ENCODE measurements around the gene ZNF423.
"Not testable (repeated sequence)": the region's sequence is repeated elsewhere in the genome, so short reads cannot be mapped to it uniquely, and the experiment has no call there.

Gene ZNF423

DNA sequence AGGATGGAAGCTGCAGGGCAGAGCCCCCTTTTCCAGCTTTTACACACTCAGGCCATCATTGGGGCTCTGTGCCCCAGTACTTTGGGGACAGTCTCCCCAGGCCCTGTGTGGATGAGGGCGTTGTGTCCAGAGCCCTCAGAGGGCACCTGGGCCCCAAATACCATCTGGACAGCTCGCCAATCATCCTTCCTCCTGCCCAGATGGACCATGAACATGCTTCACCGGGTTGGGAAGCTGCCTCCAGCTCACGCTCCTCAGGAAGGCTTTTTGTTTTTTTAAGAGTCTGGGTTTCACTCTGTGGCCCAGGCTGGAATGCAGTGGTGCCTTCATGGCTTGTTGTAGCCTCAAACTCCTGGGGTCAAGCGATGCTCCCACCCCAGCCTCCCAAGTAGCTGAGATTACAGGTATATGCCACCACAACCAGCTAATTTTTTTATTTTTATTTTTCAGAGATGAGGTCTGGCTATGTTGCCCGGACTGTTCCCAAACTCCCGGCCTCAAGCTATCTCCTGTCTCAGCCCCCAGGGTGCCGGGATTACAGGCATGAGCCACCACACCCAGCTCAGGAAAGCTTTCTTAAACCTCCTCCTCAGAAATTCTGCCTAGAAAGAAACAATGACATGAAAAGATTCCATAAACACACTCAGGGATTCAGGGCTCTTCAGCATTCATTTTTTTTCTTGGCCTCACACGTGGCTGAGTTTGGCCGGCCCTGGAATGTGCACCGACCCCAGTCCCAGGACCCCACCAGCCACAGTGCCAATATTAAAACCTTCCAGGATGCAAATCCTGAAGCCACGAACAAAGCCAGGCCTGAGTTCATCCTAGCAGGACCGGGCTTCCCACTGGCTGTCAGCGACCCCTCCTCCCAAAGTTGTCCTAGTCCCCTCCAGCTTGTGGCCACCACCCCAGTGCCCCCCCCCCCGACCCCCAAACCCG is 27.4 kb upstream of the ZNF423 start:
- peaks cover 8% of the 10 kb centered on the region for H3K4me1 ChIP-seq (ENCODE audit: control insufficient read depth, insufficient read depth, low read depth, low read length)
- WGBS, result 71% methylated on average over 15 of the region's 16 CpGs
- H3K27me3 ChIP-seq (ENCODE audit: control insufficient read depth in 1 of 2, insufficient read depth in 1 of 2, low read length in 2 of 2), result peaks cover 12 to 67% of the 10 kb centered on the region in 2 experiments
- no peak overlapping the region for H4K91ac ChIP-seq (ENCODE audit: low read length)
- H2AK5ac ChIP-seq (ENCODE audit: low read length, severe bottlenecking), result no peak overlapping the region
- no peak overlapping the region for H3K4me2 ChIP-seq (ENCODE audit: low read length, poor library complexity, severe bottlenecking)
- no peak overlapping the region for H3K14ac ChIP-seq (ENCODE audit: low read length in 2 of 2)
- H2BK12ac ChIP-seq (ENCODE audit: low read length in 2 of 2), result no peak overlapping the region
- H3K18ac ChIP-seq (ENCODE audit: low read depth in 1 of 2, low read length in 2 of 2), result no peak overlapping the region
- no peak overlapping the region for H3K27ac ChIP-seq (ENCODE audit: low read length, poor library complexity, severe bottlenecking)
- no peaks in the 10 kb centered on the region for H3K79me1 ChIP-seq (replicated peaks; ENCODE audit: low read length, poor library complexity, severe bottlenecking)
- H2BK15ac ChIP-seq (ENCODE audit: low read depth, poor library complexity, severe bottlenecking), result no peak overlapping the region
- DNase-seq, result no peak
- H2AFZ ChIP-seq (ENCODE audit: low read depth, low read length), result no peak overlapping the region
- no peak overlapping the region for H2BK120ac ChIP-seq (ENCODE audit: low read depth, low read length)
- H3K4ac ChIP-seq (ENCODE audit: low read depth in 1 of 2, low read length in 2 of 2), result no peak overlapping the region
- H4K8ac ChIP-seq (ENCODE audit: low read length), result no peak overlapping the region
- no peaks in the 10 kb centered on the region for H3K36me3 ChIP-seq (ENCODE audit: control insufficient read depth in 1 of 2, insufficient read depth in 2 of 2, low read depth in 1 of 2, low read length in 2 of 2)
- H3K9me3 ChIP-seq (ENCODE audit: control insufficient read depth, low read length), result no peaks in the 10 kb centered on the region
- H2BK5ac ChIP-seq (ENCODE audit: low read depth, low read length, poor library complexity, severe bottlenecking), result no peak overlapping the region
- no peak overlapping the region for H3K23ac ChIP-seq (ENCODE audit: low read length in 2 of 2)
- H3K4me3 ChIP-seq (ENCODE audit: insufficient read depth in 1 of 2, low read depth in 1 of 2, low read length in 2 of 2), result no peak overlapping the region
- H3K9ac ChIP-seq (ENCODE audit: low read length), result no peak overlapping the region

DNA sequence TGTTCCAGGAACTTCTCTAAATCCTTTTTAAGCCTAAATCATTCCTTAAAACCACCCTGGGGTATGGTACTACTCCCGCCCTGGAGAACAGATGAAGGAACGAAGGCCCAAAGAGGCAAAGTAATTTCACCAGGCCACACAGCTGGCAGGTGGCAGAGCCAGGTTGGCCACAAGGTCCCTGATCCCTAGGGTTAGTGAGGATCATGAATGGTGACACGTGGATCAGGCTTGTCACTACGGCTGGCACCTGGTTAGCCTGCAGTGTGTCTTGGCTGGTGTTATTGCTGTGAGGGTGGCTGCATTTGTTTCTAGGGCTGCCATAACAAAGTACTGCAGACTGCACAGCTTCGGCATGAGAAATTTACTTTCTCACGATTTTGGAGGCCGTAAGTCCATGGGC is 26.0 kb upstream of the ZNF423 start:
- H3K36me3 ChIP-seq (ENCODE audit: control insufficient read depth in 1 of 2, insufficient read depth in 2 of 2, low read depth in 1 of 2, low read length in 2 of 2), result no peaks in the 10 kb centered on the region
- no peak overlapping the region for H2BK120ac ChIP-seq (ENCODE audit: low read depth, low read length)
- H3K4me1 ChIP-seq (ENCODE audit: control insufficient read depth, insufficient read depth, low read depth, low read length), result peaks cover 13% of the 10 kb centered on the region
- peaks cover 12 to 68% of the 10 kb centered on the region in 2 experiments for H3K27me3 ChIP-seq (ENCODE audit: control insufficient read depth in 1 of 2, insufficient read depth in 1 of 2, low read length in 2 of 2)
- no peaks in the 10 kb centered on the region for H3K79me1 ChIP-seq (replicated peaks; ENCODE audit: low read length, poor library complexity, severe bottlenecking)
- no peak overlapping the region for H3K4ac ChIP-seq (ENCODE audit: low read depth in 1 of 2, low read length in 2 of 2)
- no peak overlapping the region for H3K4me2 ChIP-seq (ENCODE audit: low read length, poor library complexity, severe bottlenecking)
- H2BK15ac ChIP-seq (ENCODE audit: low read depth, poor library complexity, severe bottlenecking), result no peak overlapping the region
- no peak overlapping the region for H4K8ac ChIP-seq (ENCODE audit: low read length)
- no peak overlapping the region for H3K18ac ChIP-seq (ENCODE audit: low read depth in 1 of 2, low read length in 2 of 2)
- H2AK5ac ChIP-seq (ENCODE audit: low read length, severe bottlenecking), result no peak overlapping the region
- no peaks in the 10 kb centered on the region for H3K9me3 ChIP-seq (ENCODE audit: control insufficient read depth, low read length)
- H2BK12ac ChIP-seq (ENCODE audit: low read length in 2 of 2), result no peak overlapping the region
- H3K23ac ChIP-seq (ENCODE audit: low read length in 2 of 2), result no peak overlapping the region
- H4K91ac ChIP-seq (ENCODE audit: low read length), result no peak overlapping the region
- H3K4me3 ChIP-seq (ENCODE audit: insufficient read depth in 1 of 2, low read depth in 1 of 2, low read length in 2 of 2), result no peak overlapping the region
- no peak for DNase-seq
- no peak overlapping the region for H3K9ac ChIP-seq (ENCODE audit: low read length)
- no peak overlapping the region for H2AFZ ChIP-seq (ENCODE audit: low read depth, low read length)
- no peak overlapping the region for H2BK5ac ChIP-seq (ENCODE audit: low read depth, low read length, poor library complexity, severe bottlenecking)
- H3K27ac ChIP-seq (ENCODE audit: low read length, poor library complexity, severe bottlenecking), result no peak overlapping the region
- WGBS, result 84% methylated on average over 7 of the region's 7 CpGs
- H3K14ac ChIP-seq (ENCODE audit: low read length in 2 of 2), result no peak overlapping the region

DNA sequence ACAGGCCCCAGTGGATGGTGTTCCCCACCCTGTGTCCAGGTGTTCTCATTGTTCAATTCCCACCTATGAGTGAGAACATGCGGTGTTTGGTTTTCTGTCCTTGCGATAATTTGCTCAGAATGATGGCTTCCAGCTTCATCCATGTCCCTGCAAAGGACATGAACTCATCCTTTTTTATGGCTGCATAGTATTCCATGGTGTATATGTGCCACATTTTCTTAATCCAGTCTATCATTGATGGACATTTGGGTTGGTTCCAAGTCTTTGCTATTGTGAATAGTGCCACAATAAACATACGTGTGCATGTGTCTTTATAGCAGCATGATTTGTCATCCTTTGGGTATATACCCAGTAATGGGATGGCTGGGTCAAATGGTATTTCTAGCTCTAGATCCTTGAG is 22.6 kb upstream of the ZNF423 start:
- H3K18ac ChIP-seq (ENCODE audit: low read depth in 1 of 2, low read length in 2 of 2); H3K23ac ChIP-seq (ENCODE audit: low read length in 2 of 2); H2AK5ac ChIP-seq (ENCODE audit: low read length, severe bottlenecking); H2BK120ac ChIP-seq (ENCODE audit: low read depth, low read length); H3K4me2 ChIP-seq (ENCODE audit: low read length, poor library complexity, severe bottlenecking); DNase-seq; H3K79me1 ChIP-seq (replicated peaks; ENCODE audit: low read length, poor library complexity, severe bottlenecking); H3K14ac ChIP-seq (ENCODE audit: low read length in 2 of 2); H2BK12ac ChIP-seq (ENCODE audit: low read length in 2 of 2); H4K91ac ChIP-seq (ENCODE audit: low read length); H3K9me3 ChIP-seq (ENCODE audit: control insufficient read depth, low read length); H3K4ac ChIP-seq (ENCODE audit: low read depth in 1 of 2, low read length in 2 of 2); H3K27ac ChIP-seq (ENCODE audit: low read length, poor library complexity, severe bottlenecking); H3K36me3 ChIP-seq (ENCODE audit: control insufficient read depth in 1 of 2, insufficient read depth in 2 of 2, low read depth in 1 of 2, low read length in 2 of 2); H4K8ac ChIP-seq (ENCODE audit: low read length); H3K4me3 ChIP-seq (ENCODE audit: insufficient read depth in 1 of 2, low read depth in 1 of 2, low read length in 2 of 2); H2BK15ac ChIP-seq (ENCODE audit: low read depth, poor library complexity, severe bottlenecking); H2BK5ac ChIP-seq (ENCODE audit: low read depth, low read length, poor library complexity, severe bottlenecking); H2AFZ ChIP-seq (ENCODE audit: low read depth, low read length); H3K9ac ChIP-seq (ENCODE audit: low read length): not testable (repeated sequence)
- peaks cover 10 to 51% of the 10 kb centered on the region in 2 experiments for H3K27me3 ChIP-seq (ENCODE audit: control insufficient read depth in 1 of 2, insufficient read depth in 1 of 2, low read length in 2 of 2)
- H3K4me1 ChIP-seq (ENCODE audit: control insufficient read depth, insufficient read depth, low read depth, low read length), result peaks cover 21% of the 10 kb centered on the region
- WGBS, result no CpG with 5 or more reads among the region's 3 CpGs

DNA sequence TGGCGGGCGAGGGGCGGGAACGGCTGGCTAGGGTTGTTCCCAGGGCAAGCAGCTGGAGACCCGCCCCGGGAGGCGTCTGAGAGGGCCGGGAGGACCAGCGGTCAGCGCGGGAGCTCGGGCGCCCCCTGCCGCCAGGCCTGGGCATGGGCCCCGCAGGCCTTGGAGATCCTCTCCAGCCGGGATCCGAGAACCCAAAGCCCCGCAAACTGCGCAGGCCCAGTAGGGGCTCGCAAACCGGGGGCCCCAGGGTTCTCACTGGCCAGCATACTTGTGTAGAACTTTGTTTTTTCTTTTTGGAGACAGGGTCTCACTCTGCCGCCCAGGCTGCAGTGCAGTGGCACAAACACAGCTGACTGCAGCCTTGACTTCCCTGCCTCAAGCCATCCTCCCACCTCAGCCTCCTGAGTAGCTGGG is 20.8 kb upstream of the ZNF423 start:
- Histone ChIP-seq H3K27me3 (ENCODE audit: control insufficient read depth in 1 of 2, insufficient read depth in 1 of 2, low read length in 2 of 2) (peaks cover 13 to 55% of the 10 kb centered on the region in 2 experiments), H3K4me2 (ENCODE audit: low read length, poor library complexity, severe bottlenecking) (peak overlapping the region; percentile 82), H2BK12ac (ENCODE audit: low read length in 2 of 2) (no peak overlapping the region), H3K9ac (ENCODE audit: low read length) (peak overlapping the region; percentile 64), H3K4ac (ENCODE audit: low read depth in 1 of 2, low read length in 2 of 2) (no peak overlapping the region), H3K23ac (ENCODE audit: low read length in 2 of 2) (no peak overlapping the region), H3K9me3 (ENCODE audit: control insufficient read depth, low read length) (no peaks in the 10 kb centered on the region), H3K14ac (ENCODE audit: low read length in 2 of 2) (no peak overlapping the region), H2BK120ac (ENCODE audit: low read depth, low read length) (no peak overlapping the region), H3K18ac (ENCODE audit: low read depth in 1 of 2, low read length in 2 of 2) (peak overlapping the region in 1 of 2 experiments; percentile 15), H2AFZ (ENCODE audit: low read depth, low read length) (no peak overlapping the region), H3K27ac (ENCODE audit: low read length, poor library complexity, severe bottlenecking) (peak overlapping the region; percentile 42), H3K4me3 (ENCODE audit: insufficient read depth in 1 of 2, low read depth in 1 of 2, low read length in 2 of 2) (peak overlapping the region in 1 of 2 experiments; percentile 48), H2BK5ac (ENCODE audit: low read depth, low read length, poor library complexity, severe bottlenecking) (no peak overlapping the region), H4K8ac (ENCODE audit: low read length) (no peak overlapping the region), H3K36me3 (ENCODE audit: control insufficient read depth in 1 of 2, insufficient read depth in 2 of 2, low read depth in 1 of 2, low read length in 2 of 2) (no peaks in the 10 kb centered on the region), H4K91ac (ENCODE audit: low read length) (no peak overlapping the region), H3K79me1 (replicated peaks; ENCODE audit: low read length, poor library complexity, severe bottlenecking) (no peaks in the 10 kb centered on the region), H2BK15ac (ENCODE audit: low read depth, poor library complexity, severe bottlenecking) (no peak overlapping the region), H2AK5ac (ENCODE audit: low read length, severe bottlenecking) (no peak overlapping the region), H3K4me1 (ENCODE audit: control insufficient read depth, insufficient read depth, low read depth, low read length) (peaks cover 15% of the 10 kb centered on the region)
- DNase-seq, result peak; percentile 38
- WGBS, result 1% methylated on average over 22 of the region's 22 CpGs

Data from mesenchymal stem cell (in vitro differentiated cells and primary cell).